HG02885 (cell line): ENCODE results near the gene MTHFR.
"Not testable (repeated sequence)": the region's sequence is repeated elsewhere in the genome, so short reads cannot be mapped to it uniquely, and the experiment has no call there.

Experiments used
- ATAC-seq: cut with Tn5 transposase; IDR thresholded peaks from one replicate; pipeline ENCODE4 v1.9.1; 2021; ENCODE audit warnings: mild to moderate bottlenecking; ENCODE audit not compliant: unreplicated experiment, poor library complexity

MTHFR gene

GRCh38 chr1:11833900-11834299 lies 28.1 kb upstream of the MTHFR start:
- no peak for ATAC-seq

GRCh38 chr1:11833497-11833896 lies 27.7 kb upstream of the MTHFR start:
- no peak for ATAC-seq

GRCh38 chr1:11831945-11832725 lies 26.4 kb upstream of the MTHFR start:
- no peak for ATAC-seq

- no peak for ATAC-seq
Measured at GRCh38 chr1:11828511-11828910, 22.7 kb upstream of the MTHFR start.

- ATAC-seq, result no peak
Measured at GRCh38 chr1:11826946-11827345, 21.2 kb upstream of the MTHFR start.

- no peak for ATAC-seq
Measured at GRCh38 chr1:11825131-11825530, 19.4 kb upstream of the MTHFR start.

GRCh38 chr1:11823366-11824137 lies 17.8 kb upstream of the MTHFR start:
- no peak for ATAC-seq

- no peak for ATAC-seq
Measured at GRCh38 chr1:11822091-11822490, 16.3 kb upstream of the MTHFR start.

- ATAC-seq, result no peak
Measured at GRCh38 chr1:11817192-11817591, 11.4 kb upstream of the MTHFR start.

GRCh38 chr1:11813021-11813420 lies 7.3 kb upstream of the MTHFR start:
- no peak for ATAC-seq

- ATAC-seq, result no peak
Measured at GRCh38 chr1:11807133-11807532, 1.4 kb upstream of the MTHFR start.

- peak; percentile 50 for ATAC-seq
Measured at GRCh38 chr1:11806307-11806936, 658 bp upstream of the MTHFR start.

- no peak for ATAC-seq
Measured at GRCh38 chr1:11804666-11805421, 920 bp downstream of the MTHFR start.

GRCh38 chr1:11803924-11804665 lies 1.7 kb downstream of the MTHFR start:
- ATAC-seq, result not testable (repeated sequence)

GRCh38 chr1:11802973-11803885 lies 2.5 kb downstream of the MTHFR start:
- no peak for ATAC-seq

- no peak for ATAC-seq
Measured at GRCh38 chr1:11802616-11802972, 3.2 kb downstream of the MTHFR start.

GRCh38 chr1:11800756-11801433 lies 4.9 kb downstream of the MTHFR start:
- ATAC-seq, result no peak

GRCh38 chr1:11800391-11800755 lies 5.4 kb downstream of the MTHFR start:
- no peak for ATAC-seq
